Endothelial cell of umbilical vein (primary cell): ENCODE data around the gene RAB3IL1. TPM values are rescaled to one million over a fixed set of nuclear protein-coding genes. Genes with fewer than 3 reads are reported as not detected.

Experiments
- BruUV-seq: library from RNA; stranded (reverse); fragments of 400-500 nt; replicated peaks from 2 replicates; lab custom pipeline; 2021; lab: Mats Ljungman, UMichigan
- CTCF ChIA-PET: fragments of 300-600, 350-600 bp; sonication (Branson Sonifier 250); formaldehyde crosslinking; loops from one replicate; lab custom pipeline; 2021; ENCODE audit warnings: antibody characterized with exemption, inconsistent platforms; lab: Charles Lee
- POLR2A ChIA-PET: fragments of 300-600, 350-600 bp; sonication (Branson Sonifier 250); formaldehyde crosslinking; loops from one replicate; lab custom pipeline; 2021; ENCODE audit warnings: antibody characterized with exemption, inconsistent platforms; lab: Charles Lee
- DNase-seq: peaks from one replicate; pipeline ENCODE4 v3.0.0-alpha.2; 2011; ENCODE audit warnings: low read depth, low spot score
- FAIRE-seq: peaks from 2 replicates; lab custom pipeline; 2011; peaks lifted over from hg19 to GRCh38; lab: Jason Lieb, UNC
- H2AFZ ChIP-seq: 2 replicates; pipeline ENCODE4 v1.6.0; 2012; ENCODE audit warnings: low read depth, low read length, control low read depth, inconsistent platforms
- H3K27ac ChIP-seq: 2 replicates; pipeline ENCODE4 v1.5.1; 2011; ENCODE audit warnings: low read depth, mild to moderate bottlenecking, control low read depth, low read length, moderate library complexity; ENCODE audit not compliant: insufficient read depth
- H3K27me3 ChIP-seq, 2 experiments: 2 replicates each; pipeline versions ENCODE4 v1.6.0 to v1.6.1; 2011; ENCODE audit warnings: low read length in 2 of 2, mixed read lengths in 1 of 2; ENCODE audit not compliant: control insufficient read depth in 2 of 2, insufficient read depth in 2 of 2
- H3K36me3 ChIP-seq, 2 experiments: 2 replicates in 1 of 2; 3 replicates in 1 of 2; pipeline ENCODE4 v1.5.1; 2011; ENCODE audit warnings: low read length in 2 of 2, mild to moderate bottlenecking in 1 of 2, moderate library complexity in 1 of 2; ENCODE audit not compliant: control insufficient read depth in 2 of 2, insufficient read depth in 2 of 2; ENCODE audit errors: extremely low read depth in 1 of 2
- H3K4me1 ChIP-seq: 3 replicates; pipeline ENCODE4 v1.5.1; 2011; ENCODE audit warnings: mild to moderate bottlenecking, low read length; ENCODE audit not compliant: control insufficient read depth, insufficient read depth; ENCODE audit errors: extremely low read depth
- H3K4me2 ChIP-seq: 2 replicates; pipeline ENCODE4 v1.6.1; 2011; ENCODE audit warnings: low read length, control low read depth, mixed read lengths; ENCODE audit not compliant: insufficient read depth
- H3K4me3 ChIP-seq, 3 experiments: fragments of 200-600 bp in 1 of 3; sonication (generic), shearing (Covaris generic) in 1 of 3; replicated peaks in 1 of 3; 2 replicates each; pipeline ENCODE4 v1.5.1; 2011 to 2016; ENCODE audit warnings: control low read depth in 3 of 3, low read length in 3 of 3, mild to moderate bottlenecking in 2 of 3, inconsistent platforms in 1 of 3, low read depth in 1 of 3, moderate library complexity in 1 of 3; ENCODE audit not compliant: insufficient read depth in 1 of 3
- H3K79me2 ChIP-seq: 2 replicates; pipeline ENCODE4 v1.6.0; 2012; ENCODE audit warnings: low read length, inconsistent platforms; ENCODE audit not compliant: control insufficient read depth, insufficient read depth
- H3K9ac ChIP-seq: replicated peaks from 2 replicates; pipeline ENCODE3; 2011; ENCODE audit warnings: low read length, control low read depth; ENCODE audit not compliant: insufficient read depth; ENCODE audit errors: extremely low read depth
- H3K9me1 ChIP-seq: replicated peaks from 3 replicates; pipeline ENCODE4 v1.6.0; 2011; ENCODE audit warnings: mild to moderate bottlenecking, low read length; ENCODE audit not compliant: control insufficient read depth, insufficient read depth; ENCODE audit errors: extremely low read depth
- H3K9me3 ChIP-seq: replicated peaks from 2 replicates; pipeline ENCODE4 v1.5.1; 2012; ENCODE audit warnings: low read length, inconsistent platforms; ENCODE audit not compliant: control insufficient read depth, insufficient read depth
- H4K20me1 ChIP-seq: replicated peaks from 2 replicates; pipeline ENCODE3; 2011; ENCODE audit warnings: mild to moderate bottlenecking, low read length; ENCODE audit not compliant: control insufficient read depth, insufficient read depth; ENCODE audit errors: extremely low read depth
- CTCF ChIP-seq, 2 donors: IDR thresholded peaks; 1 replicate in 1 of 2; 2 replicates in 1 of 2; pipeline ENCODE4 v1.5.1; 2011; ENCODE audit warnings: low read length in 2 of 2, mild to moderate bottlenecking in 2 of 2, moderate library complexity in 2 of 2, control low read depth in 1 of 2, inconsistent platforms in 1 of 2, low read depth in 1 of 2; ENCODE audit not compliant: insufficient read depth in 1 of 2; ENCODE audit errors: extremely low read depth in 1 of 2
- EZH2 ChIP-seq: IDR thresholded peaks from 2 replicates; pipeline ENCODE4 v1.6.1; 2012; ENCODE audit warnings: borderline replicate concordance, low read depth, mild to moderate bottlenecking, moderate library complexity, low read length, inconsistent platforms; ENCODE audit not compliant: severe bottlenecking
- FOS ChIP-seq: IDR thresholded peaks from 2 replicates; pipeline ENCODE4 v1.6.1; 2011; ENCODE audit warnings: mild to moderate bottlenecking, low read length, moderate library complexity, borderline replicate concordance; ENCODE audit not compliant: insufficient read depth
- GATA2 ChIP-seq: IDR thresholded peaks from 2 replicates; pipeline ENCODE4 v1.7.0; 2011; ENCODE audit warnings: low read depth, mild to moderate bottlenecking, moderate library complexity, mixed read lengths, low read length; ENCODE audit not compliant: insufficient read length, insufficient read depth
- JUN ChIP-seq: IDR thresholded peaks from 2 replicates; pipeline ENCODE4 v1.6.1; 2011; ENCODE audit warnings: borderline replicate concordance, low read depth; ENCODE audit not compliant: insufficient read length, insufficient read depth
- MYC ChIP-seq: IDR thresholded peaks from one replicate; pipeline ENCODE4 v1.6.1; 2011; ENCODE audit warnings: mild to moderate bottlenecking, low read depth, low read length
- POLR2A ChIP-seq: IDR thresholded peaks from 2 replicates; pipeline ENCODE4 v1.6.1; 2012; ENCODE audit warnings: low read depth, mild to moderate bottlenecking, control low read depth, low read length
- POLR2AphosphoS5 ChIP-seq: IDR thresholded peaks from 2 replicates; pipeline ENCODE4 v1.6.1; 2012; ENCODE audit warnings: low read depth, mild to moderate bottlenecking, control low read depth, low read length, moderate library complexity; ENCODE audit not compliant: insufficient read depth
- dilution Hi-C: fragments of 300-500 bp; cut with MboI; formaldehyde crosslinking; loops from one replicate; pipeline ENCODE4 v1.15.0; 2019; ENCODE audit warnings: low sequenced_read_pairs; ENCODE audit not compliant: extremely low pct_ligation_motif_present
- intact Hi-C: fragments of 100-400 bp; cut with micrococcal nuclease; formaldehyde crosslinking; loops from one replicate; pipeline ENCODE4 v1.10.0; 2022
- polyA plus RNA-seq, 4 experiments: library from polyadenylated mRNA; depleted of rRNA in 3 of 4; stranded (reverse) in 3 of 4; unstranded in 1 of 4; fragments of >200 nt; gene quantifications; 2 replicates each; pipeline versions ENCODE4 v1.2.1 to v1.2.3, GENCODE V29; 2011 to 2012; ENCODE audit warnings: missing spikeins in 1 of 4
- total RNA-seq: library from RNA; stranded (reverse); gene quantifications from 2 replicates; pipeline ENCODE4 v1.2.3, GENCODE V29; 2021
- TF ChIP-seq, protein P1 (sequence below): IDR thresholded peaks from 2 replicates; pipeline ENCODE4 v1.6.1; 2011; ENCODE audit not compliant: insufficient read depth, insufficient read length

Gene RAB3IL1
- total and polyA plus RNA-seq, 2 donors (not counting 3 experiments of a cell fraction or from before 2014, with no cell fraction given): 1.8 to 3.6 TPM

DNA sequence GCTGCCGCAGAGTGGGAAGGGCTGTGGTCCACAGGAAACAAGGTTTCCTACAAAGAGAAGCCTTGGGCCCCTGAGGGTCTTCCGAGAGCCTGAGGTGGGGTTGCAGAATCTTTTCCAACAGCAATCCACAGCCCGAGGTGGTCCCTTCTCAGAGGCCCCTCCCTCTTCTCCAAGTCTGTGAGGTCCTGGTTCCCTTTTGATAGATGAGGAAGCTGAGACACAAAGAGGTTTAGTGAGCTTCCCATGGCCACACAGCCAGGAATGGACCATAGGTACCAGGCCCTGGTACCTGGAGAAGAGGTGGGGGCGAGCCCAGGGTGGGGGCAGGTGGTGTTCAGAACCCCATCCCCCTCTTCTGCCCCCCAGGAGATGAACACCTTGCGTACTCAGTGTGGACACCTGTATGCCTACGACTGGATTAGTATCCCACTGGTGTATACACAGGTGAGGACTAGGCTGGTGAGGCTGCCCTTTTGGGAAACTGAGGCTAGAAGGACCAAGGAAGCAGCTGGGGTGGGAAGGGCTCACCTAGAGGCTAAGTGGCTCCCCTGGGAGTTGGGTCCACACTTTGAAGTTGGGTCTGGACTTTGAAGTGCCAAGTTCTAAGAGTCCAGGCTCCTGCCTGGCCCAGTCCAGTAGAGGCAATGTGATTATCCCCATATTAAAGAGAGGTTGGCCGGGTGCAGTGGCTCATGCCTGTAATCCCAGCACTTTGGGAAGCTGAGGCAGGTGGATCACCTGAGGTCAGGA, 39.8 kb upstream of the RAB3IL1 start:
- no TSS peak for BruUV-seq
- intact Hi-C loops: no loop called here
- H3K27ac ChIP-seq: no peak overlapping the region
- ChIA-PET POLR2A (no interaction called here), CTCF (interaction anchor here (1.8 to 2.6 kb wide), 3 partner anchors 9 to 151 kb away, joined by 5 to 8 read pairs (median 7); no protein-coding TSS in a partner anchor)
- H3K4me2 ChIP-seq: no peak overlapping the region
- H3K4me3 ChIP-seq: no peak overlapping the region
- no peaks in the 10 kb centered on the region for H3K79me2 ChIP-seq
- FAIRE-seq: no peak
- no peaks in the 10 kb centered on the region for H4K20me1 ChIP-seq
- H2AFZ ChIP-seq: no peak overlapping the region
- H3K9me1 ChIP-seq: no peaks in the 10 kb centered on the region
- no peaks in the 10 kb centered on the region for H3K36me3 ChIP-seq
- H3K9me3 ChIP-seq: no peaks in the 10 kb centered on the region
- no peak overlapping the region for H3K9ac ChIP-seq
- TF ChIP-seq CTCF (IDR thresholded peaks at IDR 0.05; ENCODE audit: extremely low read depth in 1 of 2, insufficient read depth in 1 of 2, low read depth in 1 of 2, low read length in 2 of 2) (no peak), POLR2A (no peak), POLR2AphosphoS5 (no peak), JUN (no peak), MYC (no peak), FOS (no peak), EZH2 (no peak), GATA2 (no peak)
- TF ChIP-seq, protein P1, sequence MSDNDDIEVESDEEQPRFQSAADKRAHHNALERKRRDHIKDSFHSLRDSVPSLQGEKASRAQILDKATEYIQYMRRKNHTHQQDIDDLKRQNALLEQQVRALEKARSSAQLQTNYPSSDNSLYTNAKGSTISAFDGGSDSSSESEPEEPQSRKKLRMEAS: no peak
- no peak for DNase-seq
- H3K4me1 ChIP-seq: no peaks in the 10 kb centered on the region
- H3K27me3 ChIP-seq: peaks cover 5% of the 10 kb centered on the region in 2 experiments
- dilution Hi-C loops: no loop called here
